ENCODE data around the gene PRAMEF14.
"Not testable (repeated sequence)": the region's sequence is repeated elsewhere in the genome, so short reads cannot be mapped to it uniquely, and the experiment has no call there.

PRAMEF14 gene, protein sequence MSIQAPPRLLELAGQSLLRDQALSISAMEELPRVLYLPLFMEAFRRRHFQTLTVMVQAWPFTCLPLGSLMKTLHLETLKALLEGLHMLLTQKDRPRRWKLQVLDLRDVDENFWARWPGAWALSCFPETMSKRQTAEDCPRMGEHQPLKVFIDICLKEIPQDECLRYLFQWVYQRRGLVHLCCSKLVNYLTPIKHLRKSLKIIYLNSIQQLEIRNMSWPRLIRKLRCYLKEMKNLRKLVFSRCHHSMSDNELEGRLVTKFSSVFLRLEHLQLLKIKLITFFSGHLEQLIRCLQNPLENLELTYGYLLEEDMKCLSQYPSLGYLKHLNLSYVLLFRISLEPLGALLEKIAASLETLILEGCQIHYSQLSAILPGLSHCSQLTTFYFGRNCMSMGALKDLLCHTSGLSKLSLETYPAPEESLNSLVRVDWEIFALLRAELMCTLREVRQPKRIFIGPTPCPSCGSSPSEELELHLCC

DNA sequence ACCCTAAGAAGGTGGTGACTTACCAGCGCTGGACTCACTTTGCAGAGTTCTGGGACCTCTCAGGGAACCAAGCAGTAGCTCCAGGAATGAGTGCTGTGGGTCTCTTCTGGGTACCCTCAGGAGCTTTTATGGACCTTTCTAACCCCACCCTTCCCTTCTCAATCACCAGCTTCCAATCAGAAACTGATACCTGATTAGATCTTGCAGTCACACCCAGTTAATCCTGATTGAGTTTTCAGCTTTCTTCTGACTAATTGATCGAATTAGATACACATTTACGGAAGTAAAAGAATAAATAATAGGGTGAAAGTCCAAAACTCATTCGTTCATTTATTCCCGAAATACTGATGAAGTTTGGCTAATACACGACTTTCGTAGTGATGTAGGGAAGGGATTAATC is at the start of gene PRAMEF14:
TSS of gene PRAMEF14 (minus strand) at position 101 of the 400 bp plus-strand sequence. CDS start 1,820 bp downstream, outside the sequence.
- not testable (repeated sequence) for DNase-seq

DNA sequence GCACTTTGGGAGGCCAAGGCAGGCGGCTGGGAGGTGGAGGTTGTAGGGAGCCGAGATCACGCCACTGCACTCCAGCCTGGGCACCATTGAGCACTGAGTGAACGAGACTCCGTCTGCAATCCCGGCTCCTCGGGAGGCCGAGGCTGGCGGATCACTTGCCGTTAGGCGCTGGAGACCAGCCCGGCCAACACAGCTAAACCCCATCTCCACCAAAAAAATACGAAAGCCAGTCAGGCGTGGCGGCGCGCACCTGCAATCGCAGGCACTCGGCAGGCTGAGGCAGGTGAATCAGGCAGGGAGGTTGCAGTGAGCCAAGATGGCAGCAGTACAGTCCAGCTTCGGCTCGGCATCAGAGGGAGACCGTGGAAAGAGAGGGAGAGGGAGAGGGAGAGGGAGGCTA is 48.4 kb upstream of the PRAMEF14 start:
- not testable (repeated sequence) for DNase-seq

DNA sequence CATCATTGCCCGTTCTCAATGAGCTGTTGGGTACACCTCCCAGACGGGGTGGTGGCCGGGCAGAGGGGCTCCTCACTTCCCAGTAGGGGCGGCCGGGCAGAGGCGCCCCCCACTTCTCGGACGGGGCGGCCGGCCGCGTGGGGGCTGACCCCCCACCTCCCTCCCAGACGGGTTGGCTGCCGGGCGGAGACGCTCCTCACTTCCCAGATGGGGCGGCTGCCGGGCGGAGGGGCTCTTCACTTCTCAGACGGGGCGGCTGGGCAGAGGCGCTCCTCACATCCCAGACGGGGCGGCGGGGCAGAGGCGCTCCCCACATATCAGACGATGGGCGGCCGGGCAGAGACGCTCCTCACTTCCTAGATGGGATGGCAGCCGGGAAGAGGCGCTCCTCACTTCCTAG is 47.8 kb upstream of the PRAMEF14 start:
- DNase-seq = not testable (repeated sequence)

DNA sequence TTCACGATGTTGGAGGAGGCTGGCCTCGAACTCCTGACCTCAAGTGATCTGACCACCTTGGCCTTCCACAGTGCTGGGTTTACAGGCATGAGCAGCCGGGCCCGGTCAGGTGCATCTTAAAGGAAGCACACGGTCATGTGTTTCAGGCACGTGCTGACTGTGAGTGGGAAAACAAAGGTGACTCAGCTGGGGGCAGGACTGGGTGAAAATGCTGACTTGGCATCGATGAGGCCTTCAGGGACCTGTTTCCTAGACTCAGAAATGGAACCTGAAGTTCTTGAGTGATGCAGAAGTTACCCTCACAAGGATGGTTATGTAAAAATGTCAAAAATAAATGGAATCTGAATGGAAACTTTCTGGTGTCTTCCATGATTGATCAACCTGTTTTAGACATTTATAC is 46.1 kb upstream of the PRAMEF14 start:
- DNase-seq = not testable (repeated sequence)

DNA sequence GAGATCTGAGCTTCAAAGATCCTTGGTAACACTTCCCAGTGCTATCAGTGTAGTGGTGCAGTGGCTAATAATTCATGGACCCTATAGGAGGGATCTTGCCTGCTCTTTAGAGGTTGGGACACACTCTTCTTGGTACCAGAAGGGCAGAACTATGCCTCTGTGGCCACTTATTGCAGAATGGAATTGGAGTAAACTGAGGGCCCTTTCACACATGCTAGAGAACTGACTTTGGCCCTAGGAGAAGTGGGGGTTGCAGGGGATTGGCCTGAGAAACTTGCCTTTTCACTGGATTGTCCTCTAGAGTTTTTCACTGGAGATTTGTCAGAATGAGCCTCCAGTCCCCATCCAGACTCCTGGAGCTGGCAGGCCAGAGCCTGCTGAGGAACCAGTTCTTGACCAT is 42.4 kb upstream of the PRAMEF14 start, which contains the start of gene PRAMEF17:
TSS of gene PRAMEF17 (plus strand) at position 301 of the 400 bp plus-strand sequence. CDS start at position 327, 26 bp downstream.
- not testable (repeated sequence) for DNase-seq

DNA sequence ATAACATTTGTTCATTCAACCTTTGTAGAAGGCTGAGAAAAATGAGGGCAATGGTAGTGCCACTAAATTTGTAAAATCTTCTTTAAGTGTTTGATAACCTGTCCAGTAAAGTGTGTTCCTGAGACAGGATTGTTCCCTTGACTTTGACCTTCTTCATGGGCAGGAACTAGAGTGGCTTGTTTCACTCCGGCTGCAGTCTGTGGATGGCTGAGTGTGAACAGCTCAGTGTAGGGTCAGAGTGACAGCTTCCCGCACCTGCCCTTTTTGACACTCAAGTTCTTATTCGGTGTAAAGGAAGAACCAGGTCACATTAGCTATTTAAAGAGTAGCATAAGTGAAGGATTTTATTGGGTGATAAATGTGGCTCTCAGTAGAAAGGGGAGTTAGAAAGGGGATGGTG is 33.4 kb upstream of the PRAMEF14 start:
- not testable (repeated sequence) for DNase-seq

DNA sequence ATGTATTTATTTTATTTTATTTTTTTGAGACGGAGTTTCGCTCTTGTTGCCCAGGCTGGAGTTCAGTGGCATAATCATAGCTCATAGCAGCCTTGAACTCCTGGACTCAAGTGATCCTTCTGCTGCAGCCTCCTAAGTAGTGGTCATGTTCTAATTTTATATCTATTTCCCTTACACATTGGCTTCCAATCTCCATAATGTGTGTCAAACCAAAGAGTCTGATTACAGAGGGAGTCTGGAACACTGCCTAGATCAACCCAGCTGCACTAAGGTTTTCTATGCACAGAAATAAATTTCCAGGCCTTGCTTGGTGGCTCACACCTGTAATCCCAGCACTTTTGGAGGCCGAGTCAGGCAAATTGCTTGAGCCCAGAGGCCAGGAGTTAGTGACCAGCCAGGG is 32.0 kb upstream of the PRAMEF14 start:
- DNase-seq = not testable (repeated sequence)

DNA sequence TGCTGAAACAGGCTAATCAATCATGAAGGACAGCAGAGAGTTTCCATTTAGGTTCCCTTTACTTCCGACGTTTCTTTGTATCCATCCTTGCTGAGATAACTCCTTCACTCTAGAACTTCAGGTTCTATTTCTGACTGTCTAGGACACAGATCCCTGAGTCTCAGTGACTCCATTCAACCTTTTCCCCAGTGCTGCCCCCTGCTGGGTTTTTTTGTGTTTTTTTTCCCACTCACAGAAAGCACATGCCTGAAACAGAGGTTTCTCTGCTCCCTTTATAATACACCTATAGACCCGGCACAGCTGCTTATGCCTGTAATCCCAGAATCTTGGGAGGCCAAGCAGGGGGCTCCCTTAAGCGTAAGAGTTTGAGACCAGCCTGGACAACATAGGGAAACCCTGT is 21.6 kb upstream of the PRAMEF14 start:
- not testable (repeated sequence) for DNase-seq

DNA sequence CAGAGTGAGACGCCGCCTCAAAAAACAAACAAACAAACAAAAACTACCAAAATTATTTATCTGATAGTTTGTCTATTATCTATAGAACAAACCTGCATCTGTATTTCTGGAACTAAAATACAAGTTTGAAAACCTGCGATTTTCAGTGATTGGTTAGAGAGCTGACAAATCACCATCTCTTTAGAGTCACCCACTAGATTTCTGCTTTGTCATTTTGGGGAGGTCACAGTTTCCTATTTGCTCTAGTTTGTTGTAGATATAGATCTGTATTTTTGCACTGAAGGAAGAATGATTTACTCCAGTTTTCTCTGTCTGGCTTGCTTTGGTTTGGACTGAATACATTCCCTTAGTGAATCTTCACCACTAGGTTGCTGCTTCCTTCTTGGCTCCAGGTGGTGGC is 19.6 kb upstream of the PRAMEF14 start:
- not testable (repeated sequence) for DNase-seq

DNA sequence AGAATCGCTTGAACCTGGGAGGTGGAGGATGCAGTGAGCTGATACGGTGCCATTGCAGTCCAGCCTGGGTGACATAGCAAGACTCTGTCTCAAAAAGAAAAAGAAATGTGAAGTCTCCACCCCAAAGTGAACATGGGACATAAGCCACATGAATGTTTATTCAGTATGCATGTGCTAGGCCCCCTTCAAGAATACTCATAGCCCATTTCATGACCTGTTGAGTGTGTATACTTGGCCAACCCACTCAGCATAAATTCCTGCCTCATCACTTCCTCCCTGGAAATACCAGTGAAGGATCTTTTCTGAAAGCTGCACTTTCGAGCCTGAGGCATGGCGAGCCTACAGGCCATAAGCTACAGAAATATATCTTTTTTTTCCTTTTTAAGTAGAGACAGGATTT is 18.0 kb upstream of the PRAMEF14 start:
- not testable (repeated sequence) for DNase-seq

DNA sequence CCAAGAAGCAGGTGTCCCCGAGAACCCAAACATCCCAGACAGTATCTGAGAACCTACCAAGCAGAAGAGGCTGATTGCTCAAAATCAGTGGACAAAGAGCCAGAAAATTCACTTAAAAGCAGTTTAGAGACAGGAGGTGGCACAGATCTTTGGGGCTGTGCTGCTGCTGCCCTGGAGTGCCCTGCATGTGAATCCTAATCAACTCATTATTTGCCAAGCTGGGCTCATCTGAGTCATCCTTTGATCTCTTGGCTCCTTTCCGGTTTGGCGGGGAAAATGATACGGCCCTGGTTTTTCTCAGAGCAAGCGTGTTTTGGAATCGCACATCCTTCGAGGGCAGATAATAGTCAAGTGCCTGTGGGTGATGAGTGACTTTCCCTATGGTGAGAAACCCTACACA is 15.4 kb upstream of the PRAMEF14 start:
- DNase-seq = not testable (repeated sequence)

DNA sequence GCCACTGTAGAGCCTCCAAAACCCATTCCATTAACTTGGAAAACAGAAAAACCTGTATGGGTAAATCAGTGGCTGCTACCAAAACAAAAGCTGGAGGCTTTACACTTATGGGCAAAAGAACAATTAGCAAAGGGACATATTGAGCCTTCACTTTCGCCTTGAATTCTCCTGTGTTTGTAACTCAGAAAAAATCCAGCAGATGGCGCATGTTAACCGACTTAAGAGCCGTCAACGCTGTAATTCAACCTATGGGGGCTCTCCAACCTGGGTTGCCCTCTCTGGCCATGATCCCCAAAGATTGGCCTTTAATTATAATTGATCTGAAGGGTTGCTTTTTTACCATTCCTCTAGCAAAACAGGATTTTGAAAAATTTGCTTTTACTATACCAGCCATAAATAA is 9.8 kb upstream of the PRAMEF14 start:
- DNase-seq = peak; percentile 26

DNA sequence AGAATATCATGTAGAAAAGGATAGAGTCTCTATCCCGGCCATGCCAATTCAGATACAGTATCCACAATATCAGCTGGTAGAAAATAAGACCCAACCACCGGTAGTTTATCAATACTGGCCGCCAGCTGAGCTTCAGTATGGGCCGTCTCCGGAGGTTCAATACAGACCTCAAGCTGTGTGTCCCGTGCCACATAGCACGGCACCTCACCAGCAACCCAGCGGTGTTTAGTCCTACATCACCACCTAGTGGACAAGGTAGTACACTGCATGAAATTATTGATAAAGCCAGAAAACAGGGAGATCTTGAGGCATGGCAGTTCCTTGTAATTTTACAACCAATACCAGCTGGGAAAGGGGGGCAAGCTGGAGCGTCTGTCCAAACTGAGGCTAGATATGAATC is 7.5 kb upstream of the PRAMEF14 start:
- DNase-seq = not testable (repeated sequence)

DNA sequence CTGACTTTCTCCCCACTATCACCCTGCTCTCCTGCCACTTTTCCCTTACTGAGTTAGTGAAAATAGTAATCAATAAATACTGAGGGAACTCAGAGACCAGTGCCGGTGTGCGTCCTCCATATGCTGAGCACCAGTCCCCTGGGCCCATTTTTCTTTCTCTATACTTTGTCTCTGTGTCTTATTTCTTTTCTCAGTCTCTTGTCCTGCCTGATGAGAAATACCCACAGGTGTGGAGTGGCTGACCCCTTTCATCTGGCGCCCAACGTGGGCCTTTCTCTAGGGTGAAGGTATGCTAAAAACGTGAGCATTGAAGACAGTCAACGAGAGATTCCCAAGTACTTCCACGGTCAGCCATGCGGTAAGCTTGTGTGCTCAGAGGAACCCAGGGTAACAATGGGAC is 6.5 kb upstream of the PRAMEF14 start:
- not testable (repeated sequence) for DNase-seq

DNA sequence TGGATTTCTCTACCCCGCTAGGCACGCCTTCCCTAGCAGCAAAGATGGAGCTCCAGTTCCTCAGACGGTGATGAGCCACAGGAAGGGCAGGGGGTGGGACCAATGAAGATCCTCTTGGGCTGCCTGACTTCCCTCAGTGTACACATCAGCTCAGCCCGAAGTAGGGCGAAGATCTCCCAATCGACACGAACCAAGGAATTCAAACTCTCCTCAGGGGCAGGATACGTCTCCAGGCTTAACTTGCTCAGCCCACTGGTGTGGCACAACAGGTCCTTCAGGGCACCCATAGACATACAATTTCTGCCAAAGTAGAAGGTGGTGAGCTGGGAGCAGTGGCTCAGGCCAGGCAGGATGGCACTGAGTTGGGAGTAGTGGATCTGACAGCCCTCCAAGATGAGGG is 4.4 kb downstream of the PRAMEF14 start:
- DNase-seq = not testable (repeated sequence)

DNA sequence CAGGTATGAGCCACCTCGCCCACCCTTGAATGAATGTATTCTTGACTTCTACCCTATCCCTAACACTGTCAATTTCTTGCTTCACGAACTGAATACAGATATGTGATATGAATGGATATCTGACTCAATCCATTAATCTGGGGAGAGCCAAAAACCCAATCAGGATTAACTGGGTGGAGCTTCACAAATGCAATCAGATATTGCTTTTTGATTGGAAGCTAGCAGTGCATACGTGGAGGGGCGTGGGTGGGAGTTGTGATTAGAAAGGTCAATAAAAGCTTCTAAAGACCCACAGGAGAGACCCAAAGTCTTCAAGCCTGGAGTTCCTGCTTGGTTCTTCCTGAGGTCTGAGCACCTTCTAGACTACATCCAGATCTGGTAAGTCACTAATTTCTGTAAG is 31.7 kb downstream of the PRAMEF14 start, which contains the start of gene PRAMEF15:
TSS of gene PRAMEF15 (plus strand) at position 301 of the 400 bp plus-strand sequence. CDS start 2,827 bp downstream, outside the sequence.
- not testable (repeated sequence) for DNase-seq

DNA sequence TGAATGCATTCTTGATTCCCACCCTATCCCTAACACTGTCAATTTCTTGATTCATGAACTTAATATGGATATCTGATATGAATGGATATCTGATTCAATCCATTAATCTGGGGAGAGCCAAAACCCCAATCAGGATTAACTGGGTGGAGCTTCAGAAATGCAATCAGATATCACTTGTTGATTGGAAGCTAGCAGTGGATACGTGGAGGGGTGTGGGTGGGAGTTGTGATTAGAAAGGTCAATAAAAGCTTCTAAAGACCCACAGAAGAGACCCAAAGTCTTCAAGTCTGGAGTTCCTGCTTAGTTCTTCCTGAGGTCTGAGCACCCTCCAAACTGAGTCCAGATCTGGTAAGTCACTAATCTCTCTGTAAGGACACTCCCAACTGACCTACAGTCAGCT is 43.7 kb downstream of the PRAMEF14 start, which contains the start of gene PRAMEF33:
TSS of gene PRAMEF33 (plus strand) at position 301 of the 400 bp plus-strand sequence. CDS start 2,416 bp downstream, outside the sequence.
- not testable (repeated sequence) for DNase-seq

DNA sequence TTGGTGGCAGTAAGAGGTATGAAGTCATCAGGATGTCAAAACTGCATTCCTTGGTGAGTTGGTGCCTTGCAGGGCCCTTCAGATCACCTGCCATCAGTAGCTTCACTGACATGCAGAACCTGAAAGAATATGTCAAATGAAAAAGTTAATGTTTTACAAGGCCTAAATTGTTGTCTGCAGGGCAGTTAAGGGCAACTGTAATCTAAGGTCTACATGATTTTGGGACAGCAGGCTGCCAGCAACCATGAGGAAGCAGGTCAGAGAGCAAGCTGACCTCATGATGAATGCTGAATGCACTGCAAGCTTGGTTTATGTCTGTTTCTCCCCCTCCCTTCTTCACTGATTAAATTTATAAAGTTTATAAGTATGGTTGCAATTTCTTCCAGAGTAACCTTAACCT is 44.7 kb downstream of the PRAMEF14 start:
- DNase-seq = not testable (repeated sequence)

DNA sequence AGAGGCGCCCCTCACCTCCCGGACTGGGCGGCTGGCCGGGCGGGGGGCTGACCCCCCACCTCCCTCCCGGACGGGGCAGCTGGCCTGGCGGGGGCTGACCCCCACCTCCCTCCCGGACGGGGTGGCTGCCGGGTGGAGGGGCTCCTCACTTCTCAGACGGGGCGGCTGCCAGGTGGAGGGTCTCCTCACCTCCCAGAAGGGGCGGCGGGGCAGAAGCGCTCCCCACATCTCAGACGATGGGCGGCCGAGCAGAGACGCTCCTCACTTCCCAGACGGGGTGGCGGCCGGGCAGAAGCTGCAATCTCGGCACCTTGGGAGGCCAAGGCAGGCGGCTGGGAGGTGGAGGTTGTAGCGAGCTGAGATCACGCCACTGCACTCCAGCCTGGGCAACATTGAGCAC is 48.2 kb downstream of the PRAMEF14 start:
- DNase-seq = not testable (repeated sequence)

DNA sequence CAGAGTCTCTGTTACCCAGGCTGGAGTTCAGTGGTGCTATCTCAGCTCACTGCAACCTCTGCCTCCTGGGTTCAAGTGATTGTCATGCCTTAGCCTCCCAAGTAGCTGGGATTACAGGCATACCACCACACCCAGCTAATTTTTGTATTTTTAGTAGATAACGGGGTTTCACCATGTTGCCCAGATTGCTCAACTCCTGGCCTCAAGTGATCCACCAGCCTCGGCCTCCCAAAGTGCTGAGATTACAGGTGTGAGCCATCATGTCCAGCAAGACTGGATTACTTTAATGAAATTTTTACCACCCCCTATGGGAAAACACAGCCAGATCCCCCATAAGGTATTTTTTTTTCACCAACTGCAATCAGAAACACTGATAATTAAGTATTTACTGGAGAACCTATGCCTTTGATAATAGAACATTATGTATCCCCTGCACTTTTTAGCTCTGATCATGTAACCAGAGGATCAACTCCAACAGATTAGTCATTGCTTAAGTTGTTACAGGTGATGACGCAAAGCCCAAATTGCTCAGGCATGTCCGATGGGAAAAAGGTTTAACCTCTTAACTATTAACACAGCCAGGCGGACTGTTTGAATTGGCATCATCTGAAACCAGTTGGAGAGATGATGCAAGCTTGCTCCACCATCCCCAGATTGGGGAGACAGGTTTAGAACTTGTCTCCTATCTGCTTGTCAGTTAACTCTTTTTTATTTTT is 49.6 kb downstream of the PRAMEF14 start:
- not testable (repeated sequence) for DNase-seq
